Activated naive CD4-positive, alpha-beta T cell treated with anti-CD3 and anti-CD28 coated beads, Interleukin-2, amount 10 ng/mL, durations not matched to agents 7 days and 5 days (primary cell): ENCODE data around the gene GBE1.
"Not testable (repeated sequence)": the region's sequence is repeated elsewhere in the genome, so short reads cannot be mapped to it uniquely, and the experiment has no call there.

Experiments used
- CTCF ChIA-PET: fragments of 350-600 bp; sonication (Branson Sonifier 250); formaldehyde crosslinking; loops from one replicate; lab custom pipeline; 2021; ENCODE audit warnings: antibody characterized with exemption; lab: Charles Lee
- DNase-seq: peaks from one replicate; pipeline ENCODE4 v3.0.0-alpha.2; 2020
- H3K27ac Mint-ChIP-seq: one replicate; pipeline ENCODE4 v1.8.0; 2021; ENCODE audit warnings: mild to moderate bottlenecking, moderate library complexity, mixed read lengths
- H3K27me3 Mint-ChIP-seq: one replicate; pipeline ENCODE4 v1.8.0; 2021; ENCODE audit warnings: mild to moderate bottlenecking, mixed read lengths
- H3K36me3 Mint-ChIP-seq: one replicate; pipeline ENCODE4 v1.8.0; 2021; ENCODE audit warnings: mixed read lengths
- H3K4me1 Mint-ChIP-seq: one replicate; pipeline ENCODE4 v1.8.0; 2021; ENCODE audit warnings: mixed read lengths
- H3K4me3 Mint-ChIP-seq: one replicate; pipeline ENCODE4 v1.8.0; 2021; ENCODE audit warnings: mild to moderate bottlenecking, moderate library complexity, mixed read lengths
- H3K9me3 Mint-ChIP-seq: one replicate; pipeline ENCODE4 v1.8.0; 2021; ENCODE audit warnings: mixed read lengths

GBE1 gene

GRCh38 chr3:81760924-81761903 is at the start of gene GBE1:
GBE1 (minus strand) TSS chr3:81761645; CDS start chr3:81761517, 128 bp downstream.
- Mint-ChIP-seq H3K27ac (peak within 1 kb of the TSS; percentile 98), H3K9me3 (peaks cover 6% of the 10 kb centered on the region), H3K36me3 (peaks cover 38% of the 10 kb centered on the region), H3K4me1 (peaks cover 33% of the 10 kb centered on the region), H3K4me3 (peak within 1 kb of the TSS; percentile 89), H3K27me3 (peaks cover 3% of the 10 kb centered on the region)
- DNase-seq = peak; percentile 92
- CTCF ChIA-PET = interaction anchor here (1.3 kb wide), 1 partner anchor 9 kb away, joined by 3 read pairs; no protein-coding TSS in a partner anchor

DNA sequence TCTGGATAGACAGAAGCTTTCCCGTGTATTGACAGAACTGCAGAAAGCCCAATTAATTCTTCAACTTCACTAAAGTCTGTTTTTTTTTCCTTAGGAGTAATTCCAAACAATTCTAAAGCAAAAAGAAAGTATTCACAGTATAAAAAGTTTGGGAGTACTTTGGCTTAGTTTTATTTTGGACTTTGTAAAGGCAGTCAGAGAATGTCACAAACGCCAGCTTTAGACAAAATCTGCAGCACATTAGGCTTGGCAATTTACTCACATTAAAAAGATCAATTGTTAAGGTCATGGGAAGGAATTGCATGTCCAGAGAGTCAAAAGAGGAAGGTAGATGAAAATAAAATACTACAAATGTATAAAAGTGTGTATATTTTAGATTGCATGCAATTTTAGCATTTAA is 47.5 kb upstream of the GBE1 start:
- Mint-ChIP-seq H3K9me3 (peaks cover 3% of the 10 kb centered on the region), H3K27me3 (no peaks in the 10 kb centered on the region)
- DNase-seq = no peak

GRCh38 chr3:81799403-81799802 is 38.0 kb upstream of the GBE1 start:
- Mint-ChIP-seq H3K27me3 (no peaks in the 10 kb centered on the region), H3K36me3 (no peaks in the 10 kb centered on the region), H3K9me3 (no peaks in the 10 kb centered on the region), H3K4me1 (no peaks in the 10 kb centered on the region), H3K27ac (no peak overlapping the region), H3K4me3 (no peak overlapping the region)
- no peak for DNase-seq
- CTCF ChIA-PET = interaction anchor here (1.0 kb wide), 1 partner anchor 18 kb away, joined by 3 read pairs; no protein-coding TSS in a partner anchor

More for the DNA sequence above, 47.5 kb upstream of the GBE1 start:
- CTCF ChIA-PET = no interaction called here
- H3K36me3 Mint-ChIP-seq = no peaks in the 10 kb centered on the region
- H3K4me1 Mint-ChIP-seq = no peaks in the 10 kb centered on the region
- no peak overlapping the region for H3K27ac Mint-ChIP-seq
- H3K4me3 Mint-ChIP-seq = no peak overlapping the region

DNA sequence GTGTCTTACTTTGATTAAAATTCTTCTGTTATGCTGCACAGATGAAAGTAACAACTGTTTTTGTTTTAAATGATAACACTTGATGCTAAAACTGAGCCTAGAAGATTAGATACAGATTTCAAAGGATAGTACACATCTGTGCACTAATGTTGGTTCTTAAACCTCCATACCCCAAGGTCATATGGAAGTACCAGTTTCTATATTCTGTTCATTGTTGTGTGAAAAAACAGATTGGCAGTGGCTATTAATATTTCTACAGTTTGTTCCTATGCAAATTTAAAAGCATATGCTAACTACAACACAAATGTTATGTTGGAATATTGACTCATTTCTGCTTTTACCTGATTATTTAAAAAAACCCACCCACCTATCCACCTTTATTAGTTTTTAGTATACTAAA is 32.0 kb upstream of the GBE1 start:
- H3K27ac Mint-ChIP-seq = no peak overlapping the region
- no peaks in the 10 kb centered on the region for H3K9me3 Mint-ChIP-seq
- H3K36me3 Mint-ChIP-seq = no peaks in the 10 kb centered on the region
- no peaks in the 10 kb centered on the region for H3K4me1 Mint-ChIP-seq
- H3K4me3 Mint-ChIP-seq = no peak overlapping the region
- DNase-seq = no peak
- CTCF ChIA-PET = no interaction called here
- no peaks in the 10 kb centered on the region for H3K27me3 Mint-ChIP-seq

DNA sequence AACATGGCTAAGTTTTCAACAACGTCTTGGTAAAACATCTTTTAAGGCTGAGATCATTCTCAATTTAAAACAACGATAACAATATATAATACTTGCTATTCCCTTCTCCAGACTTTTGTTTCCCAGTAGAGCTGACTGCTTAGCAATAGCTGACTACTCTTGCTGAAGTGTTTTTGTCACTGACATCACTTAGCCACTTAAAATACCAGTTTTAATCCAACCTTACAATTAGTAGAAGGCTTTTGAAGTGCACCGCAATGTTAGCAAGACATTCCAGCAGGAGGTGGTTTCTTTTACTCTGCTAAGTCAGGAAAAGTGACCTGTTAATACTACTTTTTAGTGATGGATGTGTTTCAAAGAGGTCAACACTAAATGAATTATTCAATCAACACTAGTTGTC is 28.7 kb upstream of the GBE1 start:
- Mint-ChIP-seq H3K27ac (no peak overlapping the region), H3K36me3 (no peaks in the 10 kb centered on the region), H3K27me3 (no peaks in the 10 kb centered on the region), H3K4me1 (no peaks in the 10 kb centered on the region), H3K4me3 (no peak overlapping the region), H3K9me3 (no peaks in the 10 kb centered on the region)
- DNase-seq = no peak
- CTCF ChIA-PET = no interaction called here

DNA sequence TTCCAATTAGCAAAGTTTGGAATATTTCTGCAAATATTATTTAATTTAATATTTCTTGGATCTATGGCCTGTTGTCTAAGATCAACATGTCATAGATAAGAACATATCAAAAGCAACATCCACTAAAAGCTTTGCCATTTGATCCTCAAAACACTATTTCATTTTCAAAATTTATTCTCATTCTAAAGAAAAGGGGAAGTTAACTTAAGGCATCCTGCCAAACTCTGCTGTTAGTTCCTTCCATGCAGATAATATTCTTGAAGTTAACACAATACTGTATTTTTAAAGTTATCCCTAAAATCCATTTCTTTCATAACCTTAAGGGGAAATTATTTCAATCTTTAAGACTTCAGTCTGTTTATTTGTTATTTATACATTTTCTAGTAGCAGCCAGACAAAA is 28.2 kb upstream of the GBE1 start:
- DNase-seq = no peak
- no peaks in the 10 kb centered on the region for H3K36me3 Mint-ChIP-seq
- H3K27me3 Mint-ChIP-seq = no peaks in the 10 kb centered on the region
- H3K4me3 Mint-ChIP-seq = no peak overlapping the region
- H3K4me1 Mint-ChIP-seq = no peaks in the 10 kb centered on the region
- CTCF ChIA-PET = no interaction called here
- no peaks in the 10 kb centered on the region for H3K9me3 Mint-ChIP-seq
- H3K27ac Mint-ChIP-seq = no peak overlapping the region

DNA sequence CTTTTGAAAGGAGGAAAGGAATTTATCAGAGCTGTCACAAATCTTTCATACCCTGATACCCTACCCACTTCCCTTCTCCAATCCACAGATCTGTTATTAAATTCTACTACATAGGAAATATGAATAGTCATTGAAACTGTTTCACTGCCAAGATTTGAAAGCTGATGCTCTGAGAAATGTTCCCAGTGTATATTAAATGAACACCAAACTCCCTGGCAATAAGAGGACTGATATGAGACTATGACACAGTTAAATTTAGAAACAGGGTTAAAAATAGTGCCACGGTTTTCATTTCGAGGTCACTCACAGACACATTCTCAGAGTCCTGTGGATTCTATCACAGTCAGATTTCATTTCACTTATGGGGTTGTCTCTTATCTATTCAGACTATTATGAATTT is 27.2 kb upstream of the GBE1 start:
- Mint-ChIP-seq H3K4me1 (no peaks in the 10 kb centered on the region), H3K4me3 (no peak overlapping the region), H3K9me3 (no peaks in the 10 kb centered on the region), H3K27ac (no peak overlapping the region), H3K36me3 (no peaks in the 10 kb centered on the region), H3K27me3 (no peaks in the 10 kb centered on the region)
- CTCF ChIA-PET = no interaction called here
- DNase-seq = no peak

- Mint-ChIP-seq H3K4me1 (no peaks in the 10 kb centered on the region), H3K4me3 (no peak overlapping the region), H3K9me3 (no peaks in the 10 kb centered on the region), H3K27me3 (no peaks in the 10 kb centered on the region), H3K36me3 (no peaks in the 10 kb centered on the region), H3K27ac (no peak overlapping the region)
- DNase-seq = no peak
- CTCF ChIA-PET = no interaction called here
Measured at GRCh38 chr3:81788044-81788443, 26.6 kb upstream of the GBE1 start.

DNA sequence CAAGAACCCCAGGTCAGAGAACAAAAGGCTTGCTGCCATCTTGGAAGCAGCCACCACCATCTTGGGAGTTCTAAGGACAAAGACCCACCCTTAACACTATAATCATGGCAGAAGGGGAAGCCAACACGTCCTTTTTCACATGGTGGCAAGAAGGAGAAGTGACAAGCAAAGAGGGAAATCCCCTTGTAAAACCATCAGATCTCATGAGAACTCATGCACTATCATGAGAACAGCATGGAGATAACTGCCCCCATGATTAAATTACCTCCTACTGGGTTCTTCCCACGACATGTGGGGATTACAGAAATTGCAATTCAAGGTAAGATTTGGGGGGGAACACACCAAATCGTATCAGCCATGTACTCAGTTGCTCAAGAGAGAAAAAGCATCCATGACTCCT is 21.1 kb upstream of the GBE1 start:
- Mint-ChIP-seq H3K27ac (no peak overlapping the region), H3K4me1 (no peaks in the 10 kb centered on the region), H3K4me3 (no peak overlapping the region), H3K9me3 (peaks cover 1% of the 10 kb centered on the region), H3K27me3 (peaks cover 5% of the 10 kb centered on the region), H3K36me3 (no peaks in the 10 kb centered on the region)
- no peak for DNase-seq
- CTCF ChIA-PET = no interaction called here

DNA sequence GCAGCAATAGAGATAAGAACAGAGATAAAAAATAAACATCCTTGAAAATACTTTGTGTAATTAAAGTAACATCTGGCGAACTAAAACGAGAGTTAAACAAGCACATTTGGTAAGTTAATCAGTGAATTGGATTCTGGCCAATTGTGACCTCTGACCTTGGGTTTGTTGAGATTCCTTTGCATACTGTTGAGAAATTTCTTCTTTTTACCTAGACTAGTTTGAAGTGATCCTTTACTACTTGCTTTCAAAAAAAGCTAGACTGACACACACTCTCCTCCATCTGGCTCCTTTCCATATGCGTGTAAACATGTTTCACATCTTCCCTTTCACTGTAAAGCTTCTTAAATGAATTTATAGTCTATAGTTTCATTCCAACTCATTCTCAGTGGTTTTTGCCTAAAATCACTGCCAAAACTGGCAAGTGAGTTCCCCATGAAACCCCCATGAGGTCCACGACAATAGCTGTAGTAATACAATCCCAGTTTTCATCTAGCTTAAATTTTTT is 17.3 kb upstream of the GBE1 start:
- Mint-ChIP-seq H3K9me3 (peaks cover 1% of the 10 kb centered on the region), H3K4me1 (no peaks in the 10 kb centered on the region), H3K27me3 (peaks cover 5% of the 10 kb centered on the region), H3K36me3 (no peaks in the 10 kb centered on the region), H3K4me3 (no peak overlapping the region), H3K27ac (no peak overlapping the region)
- no peak for DNase-seq
- CTCF ChIA-PET = no interaction called here

GRCh38 chr3:81776643-81777042 is 15.2 kb upstream of the GBE1 start:
- no peak for DNase-seq
- H3K27ac Mint-ChIP-seq = no peak overlapping the region
- H3K27me3 Mint-ChIP-seq = peaks cover 5% of the 10 kb centered on the region
- no peaks in the 10 kb centered on the region for H3K4me1 Mint-ChIP-seq
- no peak overlapping the region for H3K4me3 Mint-ChIP-seq
- H3K36me3 Mint-ChIP-seq = no peaks in the 10 kb centered on the region
- CTCF ChIA-PET = interaction anchor here (0.7 to 1.0 kb wide), 2 partner anchors 11 to 193 kb away, joined by 3 read pairs; no protein-coding TSS in a partner anchor
- H3K9me3 Mint-ChIP-seq = no peaks in the 10 kb centered on the region

DNA sequence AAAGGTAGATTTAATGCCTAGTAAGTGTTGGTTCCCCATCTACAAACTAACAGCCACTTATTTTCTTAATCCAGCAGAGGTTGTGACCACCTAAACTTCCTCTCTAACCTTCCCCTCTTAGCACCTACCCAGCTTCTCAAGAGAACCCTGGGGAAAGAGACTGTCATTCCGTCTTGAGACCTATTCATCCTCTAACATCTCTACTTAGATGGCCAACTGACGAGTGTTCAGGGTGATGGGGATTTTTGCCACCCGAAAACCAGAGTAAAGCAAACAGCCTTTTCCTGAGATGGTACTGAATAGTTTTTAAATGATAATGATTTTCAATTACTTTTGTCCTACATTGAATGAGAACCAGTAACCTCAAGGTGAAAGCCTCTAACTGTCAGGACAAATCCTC is 9.3 kb upstream of the GBE1 start:
- CTCF ChIA-PET = no interaction called here
- Mint-ChIP-seq H3K36me3 (no peaks in the 10 kb centered on the region), H3K4me3 (no peak overlapping the region), H3K9me3 (no peaks in the 10 kb centered on the region), H3K4me1 (no peaks in the 10 kb centered on the region), H3K27ac (no peak overlapping the region), H3K27me3 (peaks cover 12% of the 10 kb centered on the region)
- DNase-seq = no peak

- Mint-ChIP-seq H3K4me3 (no peak overlapping the region), H3K4me1 (no peaks in the 10 kb centered on the region), H3K27ac (no peak overlapping the region), H3K36me3 (peaks cover 3% of the 10 kb centered on the region), H3K9me3 (no peaks in the 10 kb centered on the region), H3K27me3 (peaks cover 12% of the 10 kb centered on the region)
- DNase-seq = no peak
- CTCF ChIA-PET = no interaction called here
Measured at GRCh38 chr3:81769299-81769698, 7.9 kb upstream of the GBE1 start.

GRCh38 chr3:81767250-81767859 is 5.9 kb upstream of the GBE1 start:
- CTCF ChIA-PET, H3K27ac Mint-ChIP-seq, H3K36me3 Mint-ChIP-seq, H3K9me3 Mint-ChIP-seq, DNase-seq, H3K4me1 Mint-ChIP-seq, H3K4me3 Mint-ChIP-seq: not testable (repeated sequence)
- peaks cover 12% of the 10 kb centered on the region for H3K27me3 Mint-ChIP-seq
